Ammon's horn (tissue), 1 donor: ENCODE measurements around the gene CACNA2D1.
A peak's percentile ranks its signal among the peaks of the same experiment; 100 is the strongest.
"Not testable (repeated sequence)": the region's sequence is repeated elsewhere in the genome, so short reads cannot be mapped to it uniquely, and the experiment has no call there.

Experiments used
- DNase-seq: peaks from one replicate; pipeline ENCODE4 v3.0.0-alpha.2; 2016; ENCODE audit warnings: low spot score

The CACNA2D1 gene

DNA sequence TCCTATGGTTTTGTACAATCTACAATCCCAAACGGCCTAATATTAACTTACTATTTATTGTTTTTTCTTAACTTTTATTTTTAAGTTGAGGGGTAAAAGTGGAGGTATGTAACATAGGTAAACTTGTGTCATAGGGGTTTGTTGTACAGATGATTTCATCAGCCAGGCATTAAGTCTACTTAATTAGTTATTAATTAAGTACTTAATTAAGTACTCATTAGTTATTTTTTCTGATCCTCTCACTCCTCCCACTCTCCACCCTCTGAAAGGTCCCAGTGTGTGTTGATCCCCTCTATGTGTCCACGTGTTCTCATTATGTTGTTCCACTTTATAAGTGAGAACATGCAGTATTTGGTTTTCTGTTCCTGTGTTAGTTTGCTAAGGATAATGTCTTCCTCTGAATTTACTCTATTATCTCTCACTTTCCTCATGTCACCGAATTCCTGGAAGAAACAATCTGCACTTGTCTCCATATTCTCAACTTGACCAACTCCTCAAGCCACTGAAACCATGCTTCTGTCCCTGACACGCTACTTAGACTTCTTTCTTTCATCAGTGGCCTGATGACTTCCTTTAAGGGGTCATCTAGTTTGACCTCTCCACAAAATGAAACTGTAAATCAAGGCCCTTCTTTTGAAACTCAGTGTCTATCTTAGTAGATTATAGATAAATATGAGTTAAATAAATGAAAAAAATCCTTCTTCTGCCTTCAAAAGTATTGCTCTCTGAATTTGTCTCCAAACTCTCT, 9.1 kb downstream of the CACNA2D1 start:
- no peak for DNase-seq

DNA sequence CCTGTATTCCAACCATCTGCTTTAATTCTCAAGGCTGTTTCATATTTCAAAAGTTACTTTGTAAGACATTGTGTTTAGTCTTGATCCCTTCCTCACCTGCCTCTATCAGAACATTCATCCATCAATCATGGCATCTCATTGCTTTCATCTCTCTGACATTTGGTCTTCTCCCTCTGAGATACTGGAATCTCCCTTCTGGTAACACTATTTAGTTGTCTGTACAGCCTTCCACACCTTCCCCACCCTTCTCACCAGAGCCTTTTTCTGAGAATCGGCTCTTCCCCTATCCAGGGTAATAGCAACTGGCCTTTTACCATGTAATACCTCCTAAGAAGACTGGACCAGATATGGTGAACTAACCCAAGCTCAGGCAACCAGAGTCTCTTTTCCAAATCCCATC, 10.1 kb downstream of the CACNA2D1 start:
- DNase-seq = no peak

GRCh38 chr7:82432743-82433142, 10.8 kb downstream of the CACNA2D1 start:
- not testable (repeated sequence) for DNase-seq

GRCh38 chr7:82430500-82431465, 12.8 kb downstream of the CACNA2D1 start:
- DNase-seq = no peak

DNA sequence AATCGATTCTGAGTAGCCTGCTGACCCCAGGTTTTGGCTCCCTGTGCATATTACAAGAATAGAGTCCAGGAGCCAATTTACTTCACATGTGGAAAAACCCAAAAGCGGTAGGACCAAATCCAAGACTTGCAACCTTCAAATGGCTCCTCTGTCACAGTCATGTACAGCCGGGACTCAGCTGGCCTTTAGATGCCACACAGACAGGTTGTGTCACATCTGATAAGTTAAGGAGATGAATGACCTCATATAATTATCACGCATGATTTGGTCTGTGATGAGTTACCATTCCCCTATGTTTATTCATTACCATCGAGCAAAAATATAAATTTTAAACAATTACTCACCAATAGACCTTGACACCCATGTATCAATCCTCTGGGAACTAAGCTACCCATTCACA, 14.2 kb downstream of the CACNA2D1 start:
- no peak for DNase-seq

GRCh38 chr7:82428186-82428961, 15.2 kb downstream of the CACNA2D1 start:
- no peak for DNase-seq

DNA sequence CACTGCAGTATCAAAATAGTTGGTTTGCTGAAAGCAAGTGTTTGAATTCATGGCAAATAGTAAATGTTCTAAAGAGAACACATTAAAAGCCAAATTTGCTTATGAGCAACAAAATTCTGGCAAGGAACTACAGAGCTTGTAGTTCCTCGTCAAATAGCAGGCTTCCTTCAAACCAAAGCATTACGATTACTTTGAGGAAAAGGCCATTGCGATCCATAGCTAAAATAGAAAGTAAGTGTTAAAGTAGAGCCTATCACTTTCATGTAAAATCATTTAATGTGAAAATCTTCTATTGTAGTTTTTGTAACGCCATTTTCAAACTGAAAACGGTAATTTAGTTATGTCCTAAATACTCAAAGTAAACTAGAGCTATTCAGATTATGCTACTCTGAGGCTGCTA, 20.1 kb downstream of the CACNA2D1 start:
- DNase-seq = no peak

DNA sequence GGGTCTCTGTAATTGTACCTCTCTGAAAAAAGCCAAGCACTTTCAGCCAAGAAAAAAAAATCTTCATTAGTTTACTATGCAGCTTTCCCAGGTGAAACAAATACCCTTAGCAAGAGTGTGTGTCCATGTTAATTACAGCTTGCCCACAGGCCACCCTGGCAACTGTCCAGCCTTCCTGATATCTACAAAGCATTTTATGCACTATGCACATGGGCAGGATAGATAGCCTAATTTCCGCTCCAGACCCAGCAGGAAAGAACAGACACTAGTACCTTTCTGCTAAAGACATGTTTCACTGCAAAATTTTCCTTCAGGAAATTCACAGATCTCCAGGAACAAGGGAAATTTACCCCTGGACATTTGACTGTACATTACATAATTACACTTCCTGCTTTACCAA, 24.4 kb downstream of the CACNA2D1 start:
- no peak for DNase-seq

DNA sequence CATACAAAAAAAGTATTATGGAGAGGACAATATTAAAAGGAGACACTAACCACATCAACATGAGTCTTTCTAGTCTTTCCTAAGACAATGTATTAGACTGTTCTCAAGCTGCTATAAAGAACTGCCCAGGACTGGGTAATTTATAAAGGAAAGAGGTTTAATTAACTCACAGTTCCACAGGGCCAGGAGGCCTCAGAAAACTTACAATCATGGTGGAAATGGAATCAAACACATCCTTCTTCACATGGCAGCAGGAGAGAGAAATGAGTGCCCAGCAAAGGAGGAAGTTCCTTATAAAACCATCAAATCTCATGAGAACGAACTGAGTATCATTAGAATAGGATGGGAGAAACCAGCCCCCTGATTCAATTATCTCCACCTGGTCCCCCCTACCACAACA, 25.7 kb downstream of the CACNA2D1 start:
- DNase-seq = no peak

GRCh38 chr7:82416402-82416801, 27.2 kb downstream of the CACNA2D1 start:
- no peak for DNase-seq

- DNase-seq = no peak
Measured at GRCh38 chr7:82414389-82414788, 29.2 kb downstream of the CACNA2D1 start.

- no peak for DNase-seq
Measured at GRCh38 chr7:82413237-82413636, 30.3 kb downstream of the CACNA2D1 start.

DNA sequence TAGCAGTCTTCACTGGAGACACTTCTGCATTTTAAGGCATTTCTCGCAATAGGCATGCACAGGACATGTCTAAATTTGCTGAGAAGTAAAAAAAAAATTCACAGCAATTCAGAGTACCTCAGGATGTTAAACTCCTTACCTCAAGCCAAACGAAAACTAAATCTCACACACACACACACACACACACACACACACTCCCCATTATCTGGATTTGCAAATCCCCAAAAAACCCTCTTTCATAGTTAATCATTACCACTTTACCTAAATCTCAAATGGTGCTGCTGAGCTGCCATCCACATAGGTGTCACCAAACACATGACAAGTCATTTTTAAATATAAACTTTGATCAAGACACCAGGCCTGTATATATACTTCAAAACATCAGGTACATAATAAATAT, 31.8 kb downstream of the CACNA2D1 start:
- DNase-seq = no peak

GRCh38 chr7:82410461-82410860, 33.1 kb downstream of the CACNA2D1 start:
- peak; percentile 47 for DNase-seq

GRCh38 chr7:82406937-82407336, 36.6 kb downstream of the CACNA2D1 start:
- DNase-seq = no peak

DNA sequence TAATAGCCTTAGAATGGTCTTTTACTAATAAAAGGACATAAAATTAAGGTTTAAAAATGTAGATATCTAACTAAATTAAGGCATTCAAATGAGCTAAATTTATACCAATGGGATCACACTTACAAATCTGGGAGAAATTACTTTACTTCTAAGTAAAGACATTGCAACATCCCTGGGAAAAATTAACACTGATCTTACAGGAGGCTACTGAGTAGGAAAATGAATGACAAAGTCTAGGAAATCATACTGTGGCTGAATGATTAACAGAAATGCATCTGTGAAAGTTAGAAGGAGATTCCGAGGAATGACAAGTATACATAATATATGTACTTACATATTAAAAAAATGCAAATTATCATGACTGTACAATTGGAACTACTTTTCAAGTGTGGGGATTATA, 38.3 kb downstream of the CACNA2D1 start:
- no peak for DNase-seq

DNA sequence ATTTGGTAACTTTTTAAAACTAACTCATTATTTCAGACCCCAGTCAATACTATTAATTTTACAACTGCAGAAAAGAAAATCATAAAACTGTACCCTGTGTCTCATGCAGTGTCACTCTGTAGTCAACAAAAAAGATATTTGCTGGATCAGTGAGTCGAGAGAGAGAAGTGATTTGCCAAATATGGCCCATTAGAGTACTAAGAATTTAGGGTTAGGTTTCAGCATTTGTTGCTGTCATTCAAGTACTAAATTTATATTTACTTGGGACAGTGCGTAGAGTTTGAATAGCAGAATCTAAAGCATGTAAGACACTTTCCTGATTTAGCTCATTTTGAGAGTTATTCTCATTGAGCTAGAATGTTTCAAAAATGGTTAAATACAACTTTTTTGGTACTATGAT, 38.9 kb downstream of the CACNA2D1 start:
- no peak for DNase-seq

DNA sequence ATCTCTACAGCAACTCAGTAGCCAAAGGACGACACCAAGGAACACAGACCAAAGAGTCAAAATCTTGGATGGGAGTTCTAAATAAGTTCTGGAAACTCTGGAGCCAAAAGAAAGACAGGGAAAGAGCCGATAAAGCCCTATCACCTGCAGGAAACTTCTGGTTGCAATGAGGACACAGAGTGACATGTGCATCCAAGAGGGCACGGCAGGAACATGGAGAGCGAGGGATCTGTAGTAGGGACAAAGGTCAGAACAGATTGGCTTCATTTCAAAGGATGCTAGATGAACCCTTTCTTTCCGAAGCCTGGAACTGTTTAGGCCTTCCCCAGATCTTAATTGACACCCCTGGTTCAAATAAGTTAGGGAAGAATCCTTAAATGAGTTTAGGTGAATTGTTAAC, 39.5 kb downstream of the CACNA2D1 start:
- DNase-seq = no peak

DNA sequence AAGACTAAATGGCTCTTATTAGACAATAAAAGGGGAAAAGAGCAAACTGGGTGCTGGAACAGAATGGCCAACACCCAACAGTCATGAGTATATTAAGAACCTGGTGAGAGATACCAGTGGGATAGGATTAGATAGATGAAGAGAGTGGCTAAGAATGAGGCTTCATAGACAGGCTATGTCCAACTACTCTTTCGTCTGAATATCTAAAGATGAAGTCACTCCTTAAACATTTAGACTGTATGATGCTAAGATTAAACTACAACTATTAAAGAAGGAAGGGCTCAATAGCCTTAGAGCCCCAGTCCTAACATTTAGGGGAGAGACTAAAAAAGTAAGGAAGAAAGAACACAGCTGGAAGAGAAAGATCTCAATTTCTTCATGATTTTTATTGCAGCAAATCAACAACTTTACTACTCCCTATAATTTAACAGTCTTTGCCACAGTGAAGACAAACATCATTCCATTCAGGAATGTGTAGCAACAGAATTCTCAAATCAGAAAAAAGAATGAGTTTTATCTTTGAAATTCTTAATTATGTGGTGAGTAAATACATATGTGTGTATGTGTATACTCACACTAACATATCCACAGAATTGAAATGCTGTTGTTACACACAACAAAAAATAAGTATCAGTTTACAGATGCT, 45.6 kb downstream of the CACNA2D1 start:
- no peak for DNase-seq

GRCh38 chr7:82396343-82396742, 47.2 kb downstream of the CACNA2D1 start:
- no peak for DNase-seq

DNA sequence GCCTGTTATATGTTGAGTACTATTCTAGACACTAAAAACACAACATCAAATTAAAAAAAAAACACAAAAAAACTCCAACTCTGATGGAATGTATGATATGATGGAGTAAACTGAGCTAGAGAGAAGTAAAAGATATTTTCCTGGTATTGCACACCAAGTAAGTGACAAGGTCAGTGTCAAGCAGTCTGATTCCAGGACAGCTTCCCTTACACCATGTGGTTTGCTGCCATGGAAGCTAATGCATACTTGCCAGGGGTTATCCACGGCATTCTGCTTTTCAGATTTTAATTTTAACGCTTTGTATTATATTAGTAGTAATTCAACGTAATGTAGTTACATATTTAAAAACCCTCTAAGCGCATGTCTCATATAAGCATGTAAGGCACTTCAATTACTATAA, 48.4 kb downstream of the CACNA2D1 start:
- no peak for DNase-seq

DNA sequence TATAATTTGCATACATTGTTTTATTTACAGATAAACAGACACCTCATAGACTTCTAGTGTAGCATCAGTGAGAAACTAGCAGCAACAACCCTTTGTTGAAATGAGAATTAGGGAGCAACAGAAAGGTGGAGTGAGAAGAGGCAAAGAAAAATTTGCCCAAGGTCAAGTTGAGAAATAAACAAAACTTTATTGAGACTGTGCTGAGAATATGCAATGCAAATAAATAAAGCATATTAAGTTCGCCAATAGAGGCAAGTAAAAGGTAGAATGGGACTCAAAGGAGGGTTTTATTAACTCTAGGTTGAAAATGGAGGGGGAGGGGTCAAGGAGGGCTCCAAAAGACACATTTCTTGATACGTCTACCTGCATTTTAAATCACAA, 49.7 kb downstream of the CACNA2D1 start:
- DNase-seq = no peak
